GM12874 (cell line): Measurements from ENCODE around the gene HS1BP3.

Experiments used
- TF ChIP-seq, protein P1 (sequence below): IDR thresholded peaks from 2 replicates; pipeline ENCODE4 v1.5.1; 2011; ENCODE audit warnings: low read depth, mild to moderate bottlenecking, control low read depth, low read length, moderate library complexity; ENCODE audit not compliant: insufficient read depth

The HS1BP3 gene

GRCh38 chr2:20590704-20591515 lies 60.0 kb downstream of the HS1BP3 start:
- TF ChIP-seq, protein P1, sequence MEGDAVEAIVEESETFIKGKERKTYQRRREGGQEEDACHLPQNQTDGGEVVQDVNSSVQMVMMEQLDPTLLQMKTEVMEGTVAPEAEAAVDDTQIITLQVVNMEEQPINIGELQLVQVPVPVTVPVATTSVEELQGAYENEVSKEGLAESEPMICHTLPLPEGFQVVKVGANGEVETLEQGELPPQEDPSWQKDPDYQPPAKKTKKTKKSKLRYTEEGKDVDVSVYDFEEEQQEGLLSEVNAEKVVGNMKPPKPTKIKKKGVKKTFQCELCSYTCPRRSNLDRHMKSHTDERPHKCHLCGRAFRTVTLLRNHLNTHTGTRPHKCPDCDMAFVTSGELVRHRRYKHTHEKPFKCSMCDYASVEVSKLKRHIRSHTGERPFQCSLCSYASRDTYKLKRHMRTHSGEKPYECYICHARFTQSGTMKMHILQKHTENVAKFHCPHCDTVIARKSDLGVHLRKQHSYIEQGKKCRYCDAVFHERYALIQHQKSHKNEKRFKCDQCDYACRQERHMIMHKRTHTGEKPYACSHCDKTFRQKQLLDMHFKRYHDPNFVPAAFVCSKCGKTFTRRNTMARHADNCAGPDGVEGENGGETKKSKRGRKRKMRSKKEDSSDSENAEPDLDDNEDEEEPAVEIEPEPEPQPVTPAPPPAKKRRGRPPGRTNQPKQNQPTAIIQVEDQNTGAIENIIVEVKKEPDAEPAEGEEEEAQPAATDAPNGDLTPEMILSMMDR = no peak

DNA sequence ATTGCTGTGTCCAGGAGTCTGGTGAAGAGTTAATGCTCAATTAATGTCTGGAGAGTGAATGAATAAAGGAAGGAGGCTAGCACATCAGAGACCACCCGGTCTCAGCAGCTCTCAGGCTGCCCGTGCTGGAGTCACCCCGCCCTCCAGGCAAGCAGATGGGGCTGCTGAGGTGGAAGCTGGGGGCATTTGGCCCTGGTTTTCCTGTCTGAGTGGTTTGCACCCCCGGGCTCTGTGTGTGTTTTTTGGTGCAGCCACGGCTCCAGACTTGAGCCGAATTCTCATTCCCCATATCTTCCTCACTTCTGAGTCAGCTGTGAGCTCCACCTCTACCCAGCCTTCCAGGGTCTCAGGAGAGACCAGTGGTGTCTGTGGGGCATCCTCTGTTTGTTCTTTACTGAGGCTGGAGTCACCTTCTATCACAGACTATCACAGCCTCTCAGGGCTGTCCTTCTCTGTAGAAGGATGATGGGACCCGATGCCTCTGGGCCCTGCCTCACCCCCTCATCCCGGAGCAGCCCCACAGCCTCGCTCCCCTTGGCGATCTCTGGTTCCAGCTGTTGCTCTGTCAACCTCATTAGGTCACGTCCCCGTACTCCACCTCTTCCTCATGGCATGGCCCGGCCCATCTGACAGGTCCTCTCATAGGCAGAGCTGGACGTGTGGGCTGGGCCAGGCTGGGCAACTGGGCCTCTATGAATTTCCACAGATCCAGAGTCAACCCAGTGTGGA lies 60.8 kb downstream of the HS1BP3 start:
- TF ChIP-seq, protein P1 = no peak

DNA sequence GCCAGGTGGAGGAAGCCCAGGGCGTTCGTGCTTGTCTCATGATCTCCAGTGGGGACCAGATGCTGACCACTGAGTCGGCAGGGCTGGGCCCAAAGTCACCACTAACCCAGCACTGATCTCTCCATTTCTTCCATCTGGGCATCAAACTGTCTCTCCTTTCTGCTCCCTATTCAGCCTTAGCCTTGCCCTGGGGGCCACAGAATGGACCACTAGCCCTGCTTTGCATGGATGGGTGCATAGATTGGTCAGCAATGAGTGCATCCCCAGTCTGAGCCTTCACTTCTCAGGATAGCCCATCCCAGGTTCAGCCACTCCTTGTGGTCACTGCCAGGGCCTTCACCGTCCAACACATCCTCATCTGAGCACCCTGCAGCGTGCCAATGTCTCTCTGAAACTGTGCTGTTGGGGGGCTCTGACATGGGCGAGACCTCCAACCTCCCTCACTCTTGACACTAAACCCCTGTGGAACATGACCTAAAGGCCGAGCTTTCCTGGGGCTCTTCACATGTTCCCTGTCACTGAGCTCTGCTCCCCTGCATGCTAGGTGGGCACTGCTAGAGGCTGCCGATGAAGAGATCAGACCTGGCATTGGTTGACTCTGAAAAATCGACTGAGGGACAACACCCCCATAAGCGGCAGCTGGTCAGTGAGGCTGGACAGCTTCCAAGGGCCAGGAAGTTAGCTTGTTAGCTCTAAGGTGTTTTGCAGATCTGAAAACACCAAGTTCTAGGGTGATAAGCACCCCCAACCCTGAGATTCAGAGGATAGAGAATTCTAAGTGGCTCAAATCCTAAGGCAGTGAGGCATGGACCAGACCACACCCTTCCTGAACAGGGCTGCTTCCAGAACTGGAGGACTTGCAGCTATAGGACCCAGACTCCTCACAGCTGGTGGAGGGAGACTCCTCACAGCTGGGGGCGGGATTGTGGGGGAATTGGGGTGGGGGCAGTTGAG lies 61.7 kb downstream of the HS1BP3 start:
- TF ChIP-seq, protein P1 = no peak

- TF ChIP-seq, protein P1 = no peak
Measured at GRCh38 chr2:20585710-20586594, 64.9 kb downstream of the HS1BP3 start.

DNA sequence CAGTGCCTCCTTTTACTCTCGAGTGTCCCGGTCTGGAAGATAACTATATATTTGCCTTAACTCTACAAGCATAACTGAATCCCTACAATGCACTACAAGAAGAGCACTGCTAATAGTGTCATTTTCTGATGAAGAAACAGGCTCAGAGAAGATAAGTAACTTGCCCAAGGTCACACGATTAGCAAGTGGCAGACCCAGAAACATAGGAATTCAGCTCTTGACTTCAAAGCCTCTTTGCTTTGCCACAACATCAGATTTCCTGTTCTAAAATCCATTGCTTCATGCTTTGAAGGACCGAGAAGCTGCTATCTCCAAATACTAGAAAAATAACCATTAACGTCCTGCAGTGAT lies 65.6 kb downstream of the HS1BP3 start:
- TF ChIP-seq, protein P1 = no peak

GRCh38 chr2:20584399-20585358 lies 66.2 kb downstream of the HS1BP3 start:
- TF ChIP-seq, protein P1 = no peak
